HepG2 (cell line): ENCODE measurements around the gene LRRN4. TPM values are rescaled to one million over a fixed set of nuclear protein-coding genes. Genes with fewer than 3 reads are reported as not detected.

Source experiments
- CAMTA2 ChIP-seq: sonication (generic); formaldehyde crosslinking; IDR thresholded peaks from 2 replicates; pipeline ENCODE4 v1.4.0; 2020; ENCODE audit warnings: mild to moderate bottlenecking, missing genetic modification reagents, borderline replicate concordance
- GATAD2A ChIP-seq: IDR thresholded peaks from 2 replicates; pipeline ENCODE4 v1.6.1; 2016
- HNRNPK ChIP-seq: fragments of 200-400 bp; formaldehyde crosslinking; IDR thresholded peaks from 2 replicates; pipeline ENCODE4 v1.6.1; 2018; ENCODE audit warnings: low read length, low read depth, moderate library complexity, mild to moderate bottlenecking; ENCODE audit not compliant: poor library complexity, severe bottlenecking
- KAT7 ChIP-seq: IDR thresholded peaks from 2 replicates; pipeline ENCODE4 v1.6.1; 2018; ENCODE audit warnings: borderline replicate concordance, missing compliant biosample characterization
- MTF2 ChIP-seq: sonication (generic); formaldehyde crosslinking; IDR thresholded peaks from 2 replicates; pipeline ENCODE4 v1.5.0; 2020; ENCODE audit warnings: missing genetic modification reagents, borderline replicate concordance
- RFX3 ChIP-seq: IDR thresholded peaks from 2 replicates; pipeline ENCODE4 v1.6.1; 2016; ENCODE audit warnings: missing biosample characterization, missing genetic modification reagents
- TEAD3 ChIP-seq: optimal IDR thresholded peaks from 2 replicates; pipeline ENCODE3; 2016; ENCODE audit warnings: borderline replicate concordance
- ZBTB1 ChIP-seq: sonication (generic); formaldehyde crosslinking; IDR thresholded peaks from 2 replicates; pipeline ENCODE4 v1.4.0; 2020; ENCODE audit warnings: missing genetic modification reagents, borderline replicate concordance
- ZBTB20 ChIP-seq: sonication (generic); formaldehyde crosslinking; IDR thresholded peaks from 2 replicates; pipeline ENCODE4 v1.8.1; 2023; ENCODE audit warnings: missing genetic modification reagents, low read depth, mild to moderate bottlenecking, borderline replicate concordance
- ZEB1 ChIP-seq: IDR thresholded peaks from 2 replicates; pipeline ENCODE4 v1.6.1; 2012; ENCODE audit warnings: mild to moderate bottlenecking, low read depth, inconsistent platforms; ENCODE audit not compliant: insufficient replicate concordance
- ZFP36 ChIP-seq: fragments of 150-350 bp; IDR thresholded peaks from 2 replicates; pipeline ENCODE4 v1.6.1; 2018; ENCODE audit warnings: borderline replicate concordance, low read length, low read depth; ENCODE audit not compliant: partially characterized antibody
- ZIK1 ChIP-seq: sonication (generic); formaldehyde crosslinking; IDR thresholded peaks from 2 replicates; pipeline ENCODE4 v1.5.0; 2020; ENCODE audit warnings: mild to moderate bottlenecking, low read depth, missing genetic modification reagents, borderline replicate concordance
- ZMYM2 ChIP-seq: sonication (generic); formaldehyde crosslinking; IDR thresholded peaks from 2 replicates; pipeline ENCODE4 v1.8.0; 2022; ENCODE audit warnings: mild to moderate bottlenecking, missing genetic modification reagents
- ZNF335 ChIP-seq: sonication (generic); formaldehyde crosslinking; IDR thresholded peaks from 2 replicates; pipeline ENCODE4 v1.4.0; 2020; ENCODE audit warnings: missing genetic modification reagents
- ZNF615 ChIP-seq: sonication (generic); formaldehyde crosslinking; IDR thresholded peaks from 2 replicates; pipeline ENCODE4 v1.5.0; 2020; ENCODE audit warnings: mild to moderate bottlenecking, missing genetic modification reagents, borderline replicate concordance
- ZNF75D ChIP-seq: sonication (generic); formaldehyde crosslinking; IDR thresholded peaks from 2 replicates; pipeline ENCODE4 v1.8.1; 2023; ENCODE audit warnings: missing genetic modification reagents, mild to moderate bottlenecking, borderline replicate concordance
- ZNF768 ChIP-seq: sonication (generic); formaldehyde crosslinking; IDR thresholded peaks from 2 replicates; pipeline ENCODE4 v1.4.0; 2020; ENCODE audit warnings: missing genetic modification reagents
- ZNF782 ChIP-seq: sonication (generic); formaldehyde crosslinking; IDR thresholded peaks from 2 replicates; pipeline ENCODE4 v1.4.0; 2020; ENCODE audit warnings: missing genetic modification reagents, mild to moderate bottlenecking, borderline replicate concordance
- ZNF883 ChIP-seq: sonication (generic); formaldehyde crosslinking; IDR thresholded peaks from 2 replicates; pipeline ENCODE4 v1.5.1; 2020; ENCODE audit warnings: mild to moderate bottlenecking, missing genetic modification reagents; ENCODE audit errors: not compliant biosample characterization
- polyA plus RNA-seq, 8 experiments: library from polyadenylated mRNA; depleted of rRNA in 3 of 8; stranded (reverse) in 7 of 8; unstranded in 1 of 8; fragments of >200 nt; fragmentation: Illumina TruSeq in 4 of 8; extraction: Trizol in 4 of 8; gene quantifications; 2 replicates each; pipeline versions ENCODE4 v1.2.1 to v1.2.3, GENCODE V29; 2011 to 2016; ENCODE audit warnings: low read depth in 4 of 8, missing spikeins in 1 of 8, mixed read lengths in 1 of 8; ENCODE audit not compliant: insufficient read depth in 1 of 8
- total RNA-seq, 5 experiments: library from RNA; depleted of rRNA; stranded (reverse); fragments of >200 nt; fragmentation: Illumina TruSeq; extraction: Trizol; gene quantifications; 2 replicates each; pipeline ENCODE4 v1.2.3, GENCODE V29; 2016; ENCODE audit warnings: low read depth in 1 of 5
- TF ChIP-seq, protein P1 (sequence below): sonication (generic); formaldehyde crosslinking; IDR thresholded peaks from 2 replicates; pipeline ENCODE4 v1.4.0; 2020; ENCODE audit warnings: missing genetic modification reagents
- TF ChIP-seq, protein P2 (sequence below): sonication (generic); formaldehyde crosslinking; IDR thresholded peaks from 2 replicates; pipeline ENCODE4 v1.8.0; 2022; ENCODE audit warnings: mild to moderate bottlenecking, missing genetic modification reagents, moderate library complexity

Gene LRRN4
- total and polyA plus RNA-seq, 2 of the 13 experiments (the other 11 are each of a cell fraction or from before 2014, with no cell fraction given), result 0.15 to 0.20 TPM

DNA sequence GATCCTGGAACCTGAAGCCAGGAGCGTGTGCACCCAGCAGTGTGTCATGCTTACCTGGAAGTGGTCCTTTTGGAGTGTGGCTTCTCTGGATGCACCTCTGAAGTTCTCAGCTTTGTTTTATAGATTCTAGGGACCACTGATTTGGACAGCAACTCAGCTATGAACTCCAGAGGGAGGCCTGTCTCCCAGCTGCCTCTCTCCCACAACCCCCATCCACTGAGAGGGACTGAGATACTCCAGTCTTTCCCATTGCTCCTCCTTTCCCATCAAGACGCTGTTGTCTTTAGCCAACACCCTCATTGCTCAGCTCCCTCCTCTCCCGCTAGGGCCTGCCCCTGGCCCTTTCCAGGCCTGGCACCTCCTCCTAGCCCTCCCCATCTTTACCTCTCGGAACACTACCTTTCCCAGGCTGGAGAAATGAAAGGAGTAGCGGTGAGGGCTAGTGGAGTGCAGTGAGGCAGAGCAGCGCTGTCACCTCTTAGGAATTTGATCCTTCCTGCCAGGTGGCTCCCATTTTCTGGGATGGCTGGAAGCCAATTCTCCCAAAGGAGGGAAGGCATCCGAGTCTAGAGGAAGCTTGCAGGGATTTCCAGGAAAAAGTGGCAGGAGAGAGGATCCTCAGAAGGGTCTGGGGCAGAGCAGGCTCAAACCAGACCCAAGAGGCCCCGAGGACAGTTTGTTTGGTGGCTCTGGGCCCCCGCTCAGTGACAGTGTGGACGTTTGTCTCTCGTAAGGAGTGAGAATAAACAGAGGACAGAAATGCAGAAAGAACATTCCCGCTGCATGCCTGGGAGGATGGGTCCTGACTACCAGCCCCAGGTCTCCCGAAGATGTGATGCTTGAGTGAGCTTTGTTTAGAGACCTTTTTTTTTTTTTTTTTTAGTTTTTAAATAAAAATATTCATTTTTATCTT lies at the start of gene LRRN4 (continued):
- TF ChIP-seq ZIK1 (CRISPR knock-in tag) (no peak), ZNF75D (CRISPR knock-in tag) (no peak), TEAD3 (CRISPR knock-in tag) (peak; percentile 71), ZBTB1 (CRISPR knock-in tag) (no peak), CAMTA2 (CRISPR knock-in tag) (0 out of 2 replicates have a peak, but pooled peaks have one; percentile 52), ZNF615 (CRISPR knock-in tag) (no peak), HNRNPK (no peak), ZNF782 (CRISPR knock-in tag) (no peak), ZMYM2 (CRISPR knock-in tag) (no peak), KAT7 (CRISPR knock-in tag) (no peak), ZNF883 (CRISPR knock-in tag) (peak; percentile 28), RFX3 (CRISPR knock-in tag) (no peak), ZFP36 (no peak), ZNF335 (CRISPR knock-in tag) (0 out of 2 replicates have a peak, but pooled peaks have one; percentile 9), GATAD2A (CRISPR knock-in tag) (no peak), MTF2 (CRISPR knock-in tag) (peak; percentile 29; the same call in 1 of the 2 replicates), ZEB1 (peak; percentile 18), ZNF768 (CRISPR knock-in tag) (peak; percentile 31; the same call in 1 of the 2 replicates), ZBTB20 (CRISPR knock-in tag) (no peak)
- TF ChIP-seq, protein P1, sequence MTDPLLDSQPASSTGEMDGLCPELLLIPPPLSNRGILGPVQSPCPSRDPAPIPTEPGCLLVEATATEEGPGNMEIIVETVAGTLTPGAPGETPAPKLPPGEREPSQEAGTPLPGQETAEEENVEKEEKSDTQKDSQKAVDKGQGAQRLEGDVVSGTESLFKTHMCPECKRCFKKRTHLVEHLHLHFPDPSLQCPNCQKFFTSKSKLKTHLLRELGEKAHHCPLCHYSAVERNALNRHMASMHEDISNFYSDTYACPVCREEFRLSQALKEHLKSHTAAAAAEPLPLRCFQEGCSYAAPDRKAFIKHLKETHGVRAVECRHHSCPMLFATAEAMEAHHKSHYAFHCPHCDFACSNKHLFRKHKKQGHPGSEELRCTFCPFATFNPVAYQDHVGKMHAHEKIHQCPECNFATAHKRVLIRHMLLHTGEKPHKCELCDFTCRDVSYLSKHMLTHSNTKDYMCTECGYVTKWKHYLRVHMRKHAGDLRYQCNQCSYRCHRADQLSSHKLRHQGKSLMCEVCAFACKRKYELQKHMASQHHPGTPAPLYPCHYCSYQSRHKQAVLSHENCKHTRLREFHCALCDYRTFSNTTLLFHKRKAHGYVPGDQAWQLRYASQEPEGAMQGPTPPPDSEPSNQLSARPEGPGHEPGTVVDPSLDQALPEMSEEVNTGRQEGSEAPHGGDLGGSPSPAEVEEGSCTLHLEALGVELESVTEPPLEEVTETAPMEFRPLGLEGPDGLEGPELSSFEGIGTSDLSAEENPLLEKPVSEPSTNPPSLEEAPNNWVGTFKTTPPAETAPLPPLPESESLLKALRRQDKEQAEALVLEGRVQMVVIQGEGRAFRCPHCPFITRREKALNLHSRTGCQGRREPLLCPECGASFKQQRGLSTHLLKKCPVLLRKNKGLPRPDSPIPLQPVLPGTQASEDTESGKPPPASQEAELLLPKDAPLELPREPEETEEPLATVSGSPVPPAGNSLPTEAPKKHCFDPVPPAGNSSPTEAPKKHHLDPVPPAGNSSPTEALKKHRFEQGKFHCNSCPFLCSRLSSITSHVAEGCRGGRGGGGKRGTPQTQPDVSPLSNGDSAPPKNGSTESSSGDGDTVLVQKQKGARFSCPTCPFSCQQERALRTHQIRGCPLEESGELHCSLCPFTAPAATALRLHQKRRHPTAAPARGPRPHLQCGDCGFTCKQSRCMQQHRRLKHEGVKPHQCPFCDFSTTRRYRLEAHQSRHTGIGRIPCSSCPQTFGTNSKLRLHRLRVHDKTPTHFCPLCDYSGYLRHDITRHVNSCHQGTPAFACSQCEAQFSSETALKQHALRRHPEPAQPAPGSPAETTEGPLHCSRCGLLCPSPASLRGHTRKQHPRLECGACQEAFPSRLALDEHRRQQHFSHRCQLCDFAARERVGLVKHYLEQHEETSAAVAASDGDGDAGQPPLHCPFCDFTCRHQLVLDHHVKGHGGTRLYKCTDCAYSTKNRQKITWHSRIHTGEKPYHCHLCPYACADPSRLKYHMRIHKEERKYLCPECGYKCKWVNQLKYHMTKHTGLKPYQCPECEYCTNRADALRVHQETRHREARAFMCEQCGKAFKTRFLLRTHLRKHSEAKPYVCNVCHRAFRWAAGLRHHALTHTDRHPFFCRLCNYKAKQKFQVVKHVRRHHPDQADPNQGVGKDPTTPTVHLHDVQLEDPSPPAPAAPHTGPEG, result no peak
- TF ChIP-seq, protein P2, sequence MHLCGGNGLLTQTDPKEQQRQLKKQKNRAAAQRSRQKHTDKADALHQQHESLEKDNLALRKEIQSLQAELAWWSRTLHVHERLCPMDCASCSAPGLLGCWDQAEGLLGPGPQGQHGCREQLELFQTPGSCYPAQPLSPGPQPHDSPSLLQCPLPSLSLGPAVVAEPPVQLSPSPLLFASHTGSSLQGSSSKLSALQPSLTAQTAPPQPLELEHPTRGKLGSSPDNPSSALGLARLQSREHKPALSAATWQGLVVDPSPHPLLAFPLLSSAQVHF (CRISPR knock-in tag), result no peak
